CD4-positive, alpha-beta memory T cell (primary cell): ENCODE measurements around the gene METTL25. TPM values are rescaled to one million over a fixed set of nuclear protein-coding genes. Genes with fewer than 3 reads are reported as not detected.
A peak's percentile ranks its signal among the peaks of the same experiment; 100 is the strongest.

Experiments used
- CTCF ChIA-PET: fragments of 350-600 bp; sonication (Branson Sonifier 250); formaldehyde crosslinking; loops from one replicate; lab custom pipeline; 2021; ENCODE audit warnings: inconsistent platforms; ENCODE audit not compliant: partially characterized antibody; lab: Charles Lee
- POLR2A ChIA-PET: fragments of 350-600 bp; sonication (Branson Sonifier 250); formaldehyde crosslinking; loops from one replicate; lab custom pipeline; 2021; ENCODE audit not compliant: partially characterized antibody; lab: Charles Lee
- DNase-seq, 5 donors: peaks; one replicate each; pipeline versions ENCODE4 v3.0.0 to v3.0.0-alpha.2; 2020 to 2022; ENCODE audit warnings: mixed read lengths in 1 of 5
- H3K27ac ChIP-seq: one replicate; pipeline ENCODE4 v1.7.0; 2013; ENCODE audit warnings: low read depth, low read length
- H3K27me3 ChIP-seq: 2 replicates; pipeline ENCODE4 v1.7.0; 2013; ENCODE audit warnings: mild to moderate bottlenecking, low read length, moderate library complexity; ENCODE audit not compliant: insufficient read depth
- H3K36me3 ChIP-seq: 2 replicates; pipeline ENCODE4 v1.7.0; 2013; ENCODE audit warnings: mild to moderate bottlenecking, low read length, moderate library complexity; ENCODE audit not compliant: insufficient read depth
- H3K4me1 ChIP-seq: 2 replicates; pipeline ENCODE4 v1.7.0; 2013; ENCODE audit warnings: mild to moderate bottlenecking, low read length, moderate library complexity; ENCODE audit not compliant: insufficient read depth
- H3K4me3 ChIP-seq, 2 donors: one replicate each; pipeline ENCODE4 v1.7.0; 2013; ENCODE audit warnings: low read length in 2 of 2, mild to moderate bottlenecking in 1 of 2
- H3K9me3 ChIP-seq, 2 donors: one replicate each; pipeline ENCODE4 v1.7.0; 2013; ENCODE audit warnings: low read length in 2 of 2, control low read depth in 1 of 2; ENCODE audit not compliant: control insufficient read depth in 1 of 2
- H3K27ac Mint-ChIP-seq, 7 donors: one replicate each; pipeline ENCODE4 v1.8.0; 2020 to 2021; ENCODE audit warnings: mixed read lengths in 7 of 7, mild to moderate bottlenecking in 6 of 7, inconsistent platforms in 3 of 7, moderate library complexity in 3 of 7
- H3K27me3 Mint-ChIP-seq, 2 donors: one replicate each; pipeline ENCODE4 v1.8.0; 2020 to 2021; ENCODE audit warnings: mixed read lengths in 2 of 2
- H3K36me3 Mint-ChIP-seq, 2 donors: one replicate each; pipeline ENCODE4 v1.8.0; 2020 to 2021; ENCODE audit warnings: mixed read lengths in 2 of 2, inconsistent platforms in 1 of 2, mild to moderate bottlenecking in 1 of 2
- H3K4me1 Mint-ChIP-seq, 4 donors: one replicate each; pipeline ENCODE4 v1.8.0; 2020 to 2021; ENCODE audit warnings: mixed read lengths in 4 of 4, mild to moderate bottlenecking in 1 of 4
- H3K4me3 Mint-ChIP-seq, 8 donors: one replicate each; pipeline ENCODE4 v1.8.0; 2020 to 2021; ENCODE audit warnings: mixed read lengths in 8 of 8, mild to moderate bottlenecking in 7 of 8, moderate library complexity in 6 of 8, inconsistent platforms in 3 of 8
- H3K9me3 Mint-ChIP-seq, 8 donors: one replicate each; pipeline ENCODE4 v1.8.0; 2020 to 2021; ENCODE audit warnings: mixed read lengths in 8 of 8, mild to moderate bottlenecking in 5 of 8, inconsistent platforms in 3 of 8, moderate library complexity in 1 of 8
- intact Hi-C: fragments of 100-400 bp; cut with micrococcal nuclease; formaldehyde crosslinking; loops from one replicate; pipeline ENCODE4 v1.15.1; 2023
- polyA plus RNA-seq, 2 donors: library from polyadenylated mRNA; unstranded; fragments of 300-500 nt; fragmentation: Illumina TruSeq; gene quantifications; one replicate each; pipeline ENCODE4 v1.2.3, GENCODE V29; 2021
- total RNA-seq, 2 experiments: library from RNA; stranded (reverse); gene quantifications; one replicate each; pipeline ENCODE4 v1.2.3, GENCODE V29; 2021

Gene METTL25
- total and polyA plus RNA-seq, 4 experiments from 2014 or later, result 9.9 to 26.3 (median 18.1) TPM

DNA sequence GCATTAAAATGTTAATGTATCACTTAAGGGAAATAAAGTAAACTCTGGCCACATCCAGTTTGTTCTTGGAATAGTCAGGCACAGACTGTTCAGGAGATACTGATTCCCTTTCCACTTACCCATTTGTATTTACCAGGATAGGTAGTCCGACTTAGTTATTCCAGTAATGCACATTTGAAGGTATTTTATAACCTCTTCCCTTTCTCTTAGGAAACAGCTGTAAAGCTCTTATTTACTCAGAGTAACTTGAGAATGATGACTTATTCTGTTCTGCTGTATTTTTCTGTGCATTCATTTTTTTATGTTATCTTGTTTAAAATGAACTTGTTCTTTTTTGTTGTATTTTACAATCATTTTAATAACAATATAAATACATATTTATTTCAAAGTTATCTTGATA is 78.0 kb downstream of the METTL25 start:
- H3K36me3 Mint-ChIP-seq, result peaks cover 26 to 42% of the 10 kb centered on the region in 2 donors
- H3K4me3 Mint-ChIP-seq, result no peak overlapping the region
- H3K4me3 ChIP-seq, result no peak overlapping the region
- no peaks in the 10 kb centered on the region for H3K27me3 ChIP-seq
- H3K4me1 ChIP-seq, result no peaks in the 10 kb centered on the region
- H3K27ac ChIP-seq, result no peak overlapping the region
- H3K9me3 Mint-ChIP-seq, result no peaks in the 10 kb centered on the region
- no peak for DNase-seq
- H3K4me1 Mint-ChIP-seq, result no peaks in the 10 kb centered on the region
- no peaks in the 10 kb centered on the region for H3K9me3 ChIP-seq
- intact Hi-C loops, result no loop called here
- H3K27me3 Mint-ChIP-seq, result no peaks in the 10 kb centered on the region
- ChIA-PET CTCF (no interaction called here), POLR2A (no interaction called here)
- no peak overlapping the region for H3K27ac Mint-ChIP-seq
- H3K36me3 ChIP-seq, result no peaks in the 10 kb centered on the region

- Mint-ChIP-seq H3K9me3 (no peaks in the 10 kb centered on the region), H3K27me3 (no peaks in the 10 kb centered on the region), H3K4me1 (no peaks in the 10 kb centered on the region), H3K27ac (no peak overlapping the region), H3K36me3 (peaks cover 29 to 50% of the 10 kb centered on the region in 2 donors), H3K4me3 (no peak overlapping the region)
- Histone ChIP-seq H3K36me3 (no peaks in the 10 kb centered on the region), H3K4me1 (no peaks in the 10 kb centered on the region), H3K9me3 (no peaks in the 10 kb centered on the region), H3K27ac (no peak overlapping the region), H3K27me3 (no peaks in the 10 kb centered on the region), H3K4me3 (no peak overlapping the region)
- DNase-seq, result no peak
- ChIA-PET POLR2A (no interaction called here), CTCF (no interaction called here)
- intact Hi-C loops, result no loop called here
Measured at GRCh38 chr12:82437744-82438143, 79.4 kb downstream of the METTL25 start.

- H3K27me3 ChIP-seq, result no peaks in the 10 kb centered on the region
- no peak overlapping the region for H3K27ac ChIP-seq
- no peaks in the 10 kb centered on the region for H3K27me3 Mint-ChIP-seq
- H3K4me3 Mint-ChIP-seq, result no peak overlapping the region
- H3K9me3 ChIP-seq, result no peaks in the 10 kb centered on the region
- DNase-seq, result no peak
- no peaks in the 10 kb centered on the region for H3K36me3 ChIP-seq
- ChIA-PET CTCF (no interaction called here), POLR2A (no interaction called here)
- no peak overlapping the region for H3K27ac Mint-ChIP-seq
- no peaks in the 10 kb centered on the region for H3K4me1 Mint-ChIP-seq
- H3K4me1 ChIP-seq, result no peaks in the 10 kb centered on the region
- no peak overlapping the region for H3K4me3 ChIP-seq
- H3K9me3 Mint-ChIP-seq, result no peaks in the 10 kb centered on the region
- intact Hi-C loops, result no loop called here
- peaks cover 32 to 55% of the 10 kb centered on the region in 2 donors for H3K36me3 Mint-ChIP-seq
Measured at GRCh38 chr12:82438356-82438755, 80.0 kb downstream of the METTL25 start.

DNA sequence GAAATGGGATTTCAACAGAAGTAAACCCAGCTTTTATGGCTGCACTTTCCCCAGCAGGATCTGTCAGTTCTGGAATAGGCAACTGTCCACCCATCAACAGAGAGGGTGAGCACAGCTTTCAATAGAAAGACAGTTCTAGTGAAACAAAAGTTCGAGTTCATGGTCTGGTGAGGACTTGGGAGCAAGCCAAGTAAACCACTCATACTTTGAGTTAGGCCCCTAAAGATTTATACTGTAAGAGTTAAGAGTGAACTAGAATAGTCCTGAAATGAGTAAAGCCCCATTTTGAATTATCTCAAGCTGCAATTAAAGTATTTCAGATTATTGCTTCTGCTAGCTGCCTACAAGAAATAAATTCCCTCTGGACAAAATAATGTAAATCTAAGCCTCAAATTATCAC is 82.6 kb downstream of the METTL25 start:
- H3K27ac Mint-ChIP-seq, result no peak overlapping the region
- POLR2A ChIA-PET, result no interaction called here

DNA sequence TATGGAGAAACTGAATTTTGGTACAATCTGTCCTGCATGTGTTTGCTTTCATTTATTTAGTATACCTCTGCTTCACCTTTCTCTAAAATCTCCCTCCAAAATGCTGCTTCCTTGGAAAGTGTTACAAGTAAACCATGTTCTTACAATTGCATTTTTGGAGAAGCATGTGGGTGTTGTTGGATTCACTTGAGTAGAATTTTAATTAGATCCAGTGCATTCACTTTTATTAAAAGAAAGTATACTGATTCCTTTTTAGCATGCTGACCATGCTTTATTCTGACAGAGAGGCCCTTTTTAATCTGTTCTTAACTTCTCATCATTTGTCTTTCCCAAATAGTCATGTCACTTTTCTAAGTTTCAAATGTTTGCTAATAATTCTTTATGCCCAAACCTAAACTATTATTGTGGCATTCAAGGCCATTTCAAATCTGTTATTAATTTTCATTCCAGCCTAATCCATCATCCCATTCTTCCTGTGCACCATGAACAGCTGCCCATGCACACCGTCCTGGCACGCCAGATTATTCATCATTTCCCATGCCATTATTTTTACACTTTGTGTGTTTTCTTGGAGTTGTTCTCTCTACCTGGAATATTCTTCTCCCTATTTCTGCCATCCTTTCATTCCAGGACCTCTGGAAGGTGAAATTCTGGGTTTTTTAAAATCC is 90.7 kb downstream of the METTL25 start:
- ChIA-PET CTCF (no interaction called here), POLR2A (no interaction called here)
- no peaks in the 10 kb centered on the region for H3K36me3 ChIP-seq
- peaks cover 6 to 8% of the 10 kb centered on the region in 2 donors for H3K36me3 Mint-ChIP-seq
- no peak overlapping the region for H3K4me3 ChIP-seq
- H3K4me1 Mint-ChIP-seq, result no peaks in the 10 kb centered on the region
- intact Hi-C loops, result no loop called here
- H3K27me3 ChIP-seq, result no peaks in the 10 kb centered on the region
- H3K9me3 ChIP-seq, result no peaks in the 10 kb centered on the region
- no peaks in the 10 kb centered on the region for H3K4me1 ChIP-seq
- H3K9me3 Mint-ChIP-seq, result no peaks in the 10 kb centered on the region
- no peak for DNase-seq
- H3K27ac Mint-ChIP-seq, result no peak overlapping the region
- H3K27me3 Mint-ChIP-seq, result no peaks in the 10 kb centered on the region
- no peak overlapping the region for H3K27ac ChIP-seq
- H3K4me3 Mint-ChIP-seq, result no peak overlapping the region

More for the DNA sequence above, 82.6 kb downstream of the METTL25 start:
- DNase-seq, result no peak
- H3K36me3 Mint-ChIP-seq, result peaks cover 41 to 66% of the 10 kb centered on the region in 2 donors
- CTCF ChIA-PET, result no interaction called here
- Histone ChIP-seq H3K4me1 (no peaks in the 10 kb centered on the region), H3K36me3 (no peaks in the 10 kb centered on the region), H3K9me3 (no peaks in the 10 kb centered on the region), H3K4me3 (no peak overlapping the region), H3K27me3 (no peaks in the 10 kb centered on the region), H3K27ac (no peak overlapping the region)
- intact Hi-C loops, result no loop called here
- no peaks in the 10 kb centered on the region for H3K9me3 Mint-ChIP-seq
- no peaks in the 10 kb centered on the region for H3K27me3 Mint-ChIP-seq
- H3K4me1 Mint-ChIP-seq, result no peaks in the 10 kb centered on the region
- H3K4me3 Mint-ChIP-seq, result no peak overlapping the region

DNA sequence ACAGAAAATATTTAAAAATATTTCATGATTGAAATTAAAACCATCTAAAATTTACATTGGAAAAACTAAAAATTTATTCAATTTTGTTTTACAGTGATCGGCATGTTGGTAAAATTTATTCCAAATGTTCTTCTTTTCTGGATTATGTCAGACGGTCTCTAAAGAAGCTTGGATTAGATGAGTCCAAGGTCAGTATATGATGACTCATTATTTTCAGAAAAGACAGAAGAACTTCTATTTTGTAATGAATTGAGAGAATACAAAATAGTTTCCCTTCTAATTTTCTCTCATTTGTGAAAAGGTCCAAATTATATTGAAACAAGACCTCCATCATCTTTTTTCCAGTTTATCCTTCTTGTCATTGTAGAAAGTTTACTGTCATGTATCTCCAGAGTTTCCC is 98.3 kb downstream of the METTL25 start:
- intact Hi-C loops, result no loop called here
- no peak overlapping the region for H3K4me3 ChIP-seq
- Mint-ChIP-seq H3K4me1 (no peaks in the 10 kb centered on the region), H3K36me3 (peaks cover 26 to 31% of the 10 kb centered on the region in 2 donors), H3K4me3 (no peak overlapping the region), H3K27ac (peak overlapping the region in 1 of 7 donors; percentile 10), H3K27me3 (no peaks in the 10 kb centered on the region), H3K9me3 (no peaks in the 10 kb centered on the region)
- H3K4me1 ChIP-seq, result no peaks in the 10 kb centered on the region
- H3K36me3 ChIP-seq, result no peaks in the 10 kb centered on the region
- H3K27ac ChIP-seq, result no peak overlapping the region
- ChIA-PET CTCF (no interaction called here), POLR2A (no interaction called here)
- DNase-seq, result no peak
- H3K27me3 ChIP-seq, result no peaks in the 10 kb centered on the region
- no peaks in the 10 kb centered on the region for H3K9me3 ChIP-seq

DNA sequence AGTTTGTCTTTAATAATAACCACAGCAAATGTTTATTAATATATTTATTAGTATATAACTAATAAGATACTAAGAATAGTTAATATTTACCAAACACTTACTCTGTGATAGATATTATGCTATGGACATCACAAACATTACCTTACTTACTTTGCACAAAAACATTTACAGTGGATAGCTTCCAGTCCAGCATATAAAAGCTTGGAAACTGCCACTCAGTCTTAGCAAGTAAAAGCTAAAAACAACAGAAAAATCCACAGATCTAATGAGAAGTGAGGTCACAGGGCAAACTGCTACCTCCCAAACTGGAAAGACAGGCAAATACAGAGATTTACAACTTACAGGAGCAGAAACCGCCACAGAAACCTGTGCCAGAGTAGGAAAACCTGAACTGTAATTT is 99.8 kb downstream of the METTL25 start:
- Histone ChIP-seq H3K27ac (no peak overlapping the region), H3K4me1 (no peaks in the 10 kb centered on the region), H3K36me3 (no peaks in the 10 kb centered on the region), H3K27me3 (no peaks in the 10 kb centered on the region), H3K9me3 (no peaks in the 10 kb centered on the region), H3K4me3 (no peak overlapping the region)
- intact Hi-C loops, result no loop called here
- no peaks in the 10 kb centered on the region for H3K27me3 Mint-ChIP-seq
- no peaks in the 10 kb centered on the region for H3K9me3 Mint-ChIP-seq
- ChIA-PET POLR2A (no interaction called here), CTCF (no interaction called here)
- no peak overlapping the region for H3K4me3 Mint-ChIP-seq
- H3K27ac Mint-ChIP-seq, result no peak overlapping the region
- peaks cover 28 to 33% of the 10 kb centered on the region in 2 donors for H3K36me3 Mint-ChIP-seq
- no peaks in the 10 kb centered on the region for H3K4me1 Mint-ChIP-seq
- DNase-seq, result no peak
